ENCODE results near the gene EML4. TPM values are rescaled to one million over a fixed set of nuclear protein-coding genes. Genes with fewer than 3 reads are reported as not detected.

EML4 gene
- total RNA-seq, 4 donors from 2014 or later: 3.0 to 5.0 (median 4.6) TPM

- TF ChIP-seq POLR2A (IDR thresholded peaks at IDR 0.05): no peak
- TF ChIP-seq CTCF (IDR thresholded peaks at IDR 0.05 in 4 of 5, conservative IDR thresholded peaks at IDR 0.05 in 1 of 5): no peak
- intact Hi-C loops (cut with DNase I; ENCODE audit: low total_unique reads): no loop called here
- no peak for ATAC-seq
Measured at GRCh38 chr2:42254186-42254895, 85.2 kb downstream of the EML4 start.

GRCh38 chr2:42256505-42256904 is 87.4 kb downstream of the EML4 start:
- Histone ChIP-seq H3K9me3 (no peaks in the 10 kb centered on the region), H3K27ac (no peak overlapping the region), H3K36me3 (no peaks in the 10 kb centered on the region), H3K4me3 (no peak overlapping the region), H3K4me1 (no peaks in the 10 kb centered on the region), H3K27me3 (no peaks in the 10 kb centered on the region)
- DNase-seq (no peak), ATAC-seq (no peak)
- no peak for TF ChIP-seq POLR2A (IDR thresholded peaks at IDR 0.05)
- no peak for TF ChIP-seq CTCF (IDR thresholded peaks at IDR 0.05 in 4 of 5, conservative IDR thresholded peaks at IDR 0.05 in 1 of 5)
- intact Hi-C loops (cut with DNase I; ENCODE audit: low total_unique reads): no loop called here
- in situ Hi-C loops (cut with MboI; ENCODE audit: low sequenced_read_pairs in 4 of 4): no loop called here

More at GRCh38 chr2:42254186-42254895, 85.2 kb downstream of the EML4 start:
- in situ Hi-C loops (cut with MboI; ENCODE audit: low sequenced_read_pairs in 4 of 4): no loop called here
- Histone ChIP-seq H3K27ac (no peak overlapping the region), H3K4me3 (no peak overlapping the region), H3K27me3 (no peaks in the 10 kb centered on the region), H3K9me3 (no peaks in the 10 kb centered on the region), H3K36me3 (no peaks in the 10 kb centered on the region), H3K4me1 (peaks cover 4 to 10% of the 10 kb centered on the region in 2 donors)
- DNase-seq: no peak

- in situ Hi-C loops (cut with MboI; ENCODE audit: low sequenced_read_pairs in 4 of 4): no loop called here
- Histone ChIP-seq H3K9me3 (no peaks in the 10 kb centered on the region), H3K36me3 (no peaks in the 10 kb centered on the region), H3K27me3 (no peaks in the 10 kb centered on the region), H3K27ac (no peak overlapping the region), H3K4me1 (no peaks in the 10 kb centered on the region), H3K4me3 (no peak overlapping the region)
- intact Hi-C loops (cut with DNase I; ENCODE audit: low total_unique reads): no loop called here
- TF ChIP-seq POLR2A (IDR thresholded peaks at IDR 0.05): no peak
- no peak for TF ChIP-seq CTCF (IDR thresholded peaks at IDR 0.05 in 4 of 5, conservative IDR thresholded peaks at IDR 0.05 in 1 of 5)
- ATAC-seq: no peak
- no peak for DNase-seq
Measured at GRCh38 chr2:42261518-42262195, 92.5 kb downstream of the EML4 start.

- Histone ChIP-seq H3K9me3 (no peaks in the 10 kb centered on the region), H3K4me3 (no peak overlapping the region), H3K27me3 (no peaks in the 10 kb centered on the region), H3K27ac (no peak overlapping the region), H3K4me1 (peaks cover 0 to 7% of the 10 kb centered on the region in 2 donors), H3K36me3 (no peaks in the 10 kb centered on the region)
- ATAC-seq: no peak
- in situ Hi-C loops (cut with MboI; ENCODE audit: low sequenced_read_pairs in 4 of 4) (no loop called here), intact Hi-C loops (cut with DNase I; ENCODE audit: low total_unique reads) (no loop called here)
- DNase-seq: no peak
- TF ChIP-seq CTCF (IDR thresholded peaks at IDR 0.05 in 4 of 5, conservative IDR thresholded peaks at IDR 0.05 in 1 of 5): no peak
- TF ChIP-seq POLR2A (IDR thresholded peaks at IDR 0.05): no peak
Measured at GRCh38 chr2:42266236-42266635, 97.1 kb downstream of the EML4 start.

Measured in gastrocnemius medialis (tissue), 4 donors.